H1 (cell line): ENCODE data around the gene SLC6A8. TPM values are rescaled to one million over a fixed set of nuclear protein-coding genes. Genes with fewer than 3 reads are reported as not detected.
A peak's percentile ranks its signal among the peaks of the same experiment; 100 is the strongest.
"Not testable (repeated sequence)": the region's sequence is repeated elsewhere in the genome, so short reads cannot be mapped to it uniquely, and the experiment has no call there.

ENCODE experiments used
- CTCF ChIA-PET: fragments of 300-600 bp; sonication (Branson Sonifier 250); formaldehyde crosslinking; loops from one replicate; lab custom pipeline; 2021; ENCODE audit not compliant: partially characterized antibody; lab: Charles Lee
- POLR2A ChIA-PET: fragments of 300-600 bp; sonication (Branson Sonifier 250); formaldehyde crosslinking; loops from one replicate; lab custom pipeline; 2021; ENCODE audit warnings: inconsistent platforms; ENCODE audit not compliant: partially characterized antibody; lab: Charles Lee
- DNase-seq, 2 experiments: peaks; one replicate each; pipeline versions ENCODE4 v3.0.0 to v3.0.0-alpha.2; 2010 to 2022; ENCODE audit warnings: low spot score in 2 of 2, low read depth in 1 of 2, mixed read lengths in 1 of 2
- FAIRE-seq: peaks from 2 replicates; lab custom pipeline; 2011; peaks lifted over from hg19 to GRCh38; lab: Jason Lieb, UNC
- H2AFZ ChIP-seq: 2 replicates; pipeline ENCODE4 v1.8.1; 2012; ENCODE audit warnings: low read length, inconsistent platforms
- H2AK5ac ChIP-seq: 2 replicates; pipeline ENCODE4 v1.6.1; 2013; ENCODE audit warnings: low read depth, low read length
- H2BK120ac ChIP-seq: replicated peaks from 2 replicates; pipeline ENCODE3; 2013; ENCODE audit warnings: low read depth, low read length, inconsistent platforms
- H2BK12ac ChIP-seq: 2 replicates; pipeline ENCODE4 v1.6.1; 2013; ENCODE audit warnings: low read depth, low read length
- H2BK15ac ChIP-seq: 2 replicates; pipeline ENCODE4 v1.6.1; 2013; ENCODE audit warnings: low read length
- H2BK20ac ChIP-seq: 2 replicates; pipeline ENCODE4 v1.6.1; 2013; ENCODE audit warnings: low read length
- H2BK5ac ChIP-seq: 2 replicates; pipeline ENCODE4 v1.6.1; 2013; ENCODE audit warnings: low read depth, low read length
- H3K14ac ChIP-seq: 2 replicates; pipeline ENCODE4 v1.6.1; 2013; ENCODE audit warnings: inconsistent platforms; ENCODE audit not compliant: insufficient read length
- H3K18ac ChIP-seq: 2 replicates; pipeline ENCODE4 v1.6.1; 2013; ENCODE audit warnings: low read length; ENCODE audit errors: extremely low read depth
- H3K23ac ChIP-seq: 2 replicates; pipeline ENCODE4 v1.6.1; 2013; ENCODE audit warnings: inconsistent platforms; ENCODE audit not compliant: insufficient read length
- H3K23me2 ChIP-seq: 2 replicates; pipeline ENCODE4 v1.6.1; 2013; ENCODE audit warnings: low read depth, low read length
- H3K27ac ChIP-seq: 2 replicates; pipeline ENCODE4 v1.6.1; 2011; ENCODE audit warnings: low read depth, low read length, inconsistent platforms
- H3K27me3 ChIP-seq, 4 experiments: replicated peaks in 1 of 4; 1 replicate in 1 of 4; 2 replicates in 3 of 4; pipeline versions ENCODE4 v1.6.1 to v1.8.1; 2011 to 2013; ENCODE audit warnings: low read length in 3 of 4, mild to moderate bottlenecking in 3 of 4, inconsistent platforms in 2 of 4, mixed read lengths in 2 of 4, moderate library complexity in 1 of 4; ENCODE audit not compliant: control insufficient read depth in 3 of 4, insufficient read depth in 3 of 4; ENCODE audit errors: extremely low read depth in 1 of 4
- H3K36me3 ChIP-seq, 4 experiments: 2 replicates each; pipeline versions ENCODE4 v1.6.1 to v1.8.1; 2011 to 2013; ENCODE audit warnings: mild to moderate bottlenecking in 4 of 4, low read length in 3 of 4, moderate library complexity in 2 of 4, control low read depth in 1 of 4, inconsistent platforms in 1 of 4; ENCODE audit not compliant: insufficient read depth in 4 of 4, control insufficient read depth in 2 of 4
- H3K4ac ChIP-seq: replicated peaks from 2 replicates; pipeline ENCODE3; 2013; ENCODE audit warnings: low read length, low read depth, mixed read lengths, inconsistent platforms; ENCODE audit not compliant: insufficient read length
- H3K4me1 ChIP-seq, 4 experiments: replicated peaks in 1 of 4; 1 replicate in 1 of 4; 2 replicates in 3 of 4; pipeline versions ENCODE4 v1.6.1 to v1.8.1; 2011 to 2013; ENCODE audit warnings: low read length in 3 of 4, inconsistent platforms in 2 of 4, mixed read lengths in 1 of 4; ENCODE audit not compliant: insufficient read depth in 4 of 4, control insufficient read depth in 3 of 4
- H3K4me2 ChIP-seq, 2 experiments: 2 replicates each; pipeline versions ENCODE4 v1.6.1 to v1.8.1; 2011 to 2013; ENCODE audit warnings: low read depth in 2 of 2, low read length in 2 of 2, control low read depth in 1 of 2, inconsistent platforms in 1 of 2, mild to moderate bottlenecking in 1 of 2; ENCODE audit not compliant: insufficient read depth in 1 of 2
- H3K4me3 ChIP-seq, 4 experiments: fragments of 200-600, 300-600 bp in 1 of 4; sonication (generic), shearing (Covaris generic), sonication (Bioruptor Twin) in 1 of 4; 2 replicates each; pipeline versions ENCODE4 v1.5.1 to v1.8.1; 2011 to 2016; ENCODE audit warnings: low read length in 4 of 4, low read depth in 3 of 4, control low read depth in 2 of 4, inconsistent platforms in 2 of 4, mild to moderate bottlenecking in 2 of 4, mixed read lengths in 1 of 4, moderate library complexity in 1 of 4; ENCODE audit not compliant: insufficient read depth in 2 of 4; ENCODE audit errors: extremely low read depth in 1 of 4
- H3K56ac ChIP-seq: replicated peaks from 2 replicates; pipeline ENCODE3; 2013; ENCODE audit warnings: low read depth, mild to moderate bottlenecking, mixed read lengths, low read length, inconsistent platforms; ENCODE audit not compliant: insufficient read length
- H3K79me1 ChIP-seq: 2 replicates; pipeline ENCODE4 v1.6.1; 2013; ENCODE audit warnings: low read depth, low read length, control low read depth
- H3K79me2 ChIP-seq, 2 experiments: 2 replicates each; pipeline versions ENCODE4 v1.6.1 to v1.8.1; 2012 to 2013; ENCODE audit warnings: low read length in 2 of 2, mild to moderate bottlenecking in 2 of 2, inconsistent platforms in 1 of 2; ENCODE audit not compliant: insufficient read depth in 2 of 2, control insufficient read depth in 1 of 2
- H3K9ac ChIP-seq, 4 experiments: replicated peaks in 1 of 4; 1 replicate in 1 of 4; 2 replicates in 3 of 4; pipeline versions ENCODE4 v1.6.1 to v1.8.1; 2011 to 2013; ENCODE audit warnings: low read depth in 3 of 4, low read length in 3 of 4, control low read depth in 2 of 4, mild to moderate bottlenecking in 2 of 4, moderate library complexity in 2 of 4, inconsistent platforms in 1 of 4; ENCODE audit errors: extremely low read depth in 1 of 4
- H3K9me3 ChIP-seq, 2 experiments: 2 replicates each; pipeline versions ENCODE4 v1.6.1 to v1.8.1; 2012 to 2013; ENCODE audit warnings: mild to moderate bottlenecking in 2 of 2, moderate library complexity in 2 of 2, control low read depth in 1 of 2, inconsistent platforms in 1 of 2, low read depth in 1 of 2, low read length in 1 of 2, mixed read lengths in 1 of 2; ENCODE audit not compliant: insufficient read depth in 2 of 2
- H4K20me1 ChIP-seq, 2 experiments: replicated peaks in 1 of 2; 2 replicates each; pipeline versions ENCODE3 to v1.8.1; 2011 to 2013; ENCODE audit warnings: inconsistent platforms in 2 of 2, low read length in 2 of 2, mild to moderate bottlenecking in 1 of 2; ENCODE audit not compliant: insufficient read depth in 2 of 2, control insufficient read depth in 1 of 2
- H4K5ac ChIP-seq: 2 replicates; pipeline ENCODE4 v1.6.1; 2013; ENCODE audit warnings: low read length, low read depth, mixed read lengths, inconsistent platforms; ENCODE audit not compliant: insufficient read length
- H4K8ac ChIP-seq: 2 replicates; pipeline ENCODE4 v1.8.0; 2013; ENCODE audit warnings: mild to moderate bottlenecking, moderate library complexity, low read length, inconsistent platforms; ENCODE audit not compliant: insufficient read depth; ENCODE audit errors: extremely low read depth
- H4K91ac ChIP-seq: replicated peaks from 2 replicates; pipeline ENCODE3; 2013; ENCODE audit warnings: low read length, mixed read lengths, inconsistent platforms; ENCODE audit not compliant: insufficient read length
- POLR2A ChIP-seq, 2 experiments: IDR thresholded peaks; 1 replicate in 1 of 2; 2 replicates in 1 of 2; pipeline ENCODE4 v1.6.1; 2011; ENCODE audit warnings: low read depth in 2 of 2, low read length in 2 of 2, mild to moderate bottlenecking in 2 of 2; ENCODE audit errors: control extremely low read depth in 1 of 2
- WGBS, 2 experiments: shearing (Covaris generic) in 1 of 2; methylation state at CpG; one replicate each; pipeline versions ENCODE4 v1.1.6 to v1.1.7; 2013 to 2015; ENCODE audit warnings: low lambda C conversion rate in 2 of 2, mixed read lengths in 2 of 2, inconsistent platforms in 1 of 2, low coverage in 1 of 2, missing lambda C conversion rate in 1 of 2; ENCODE audit not compliant: insufficient replicate concordance in 2 of 2, insufficient coverage in 1 of 2, insufficient read length in 1 of 2; ENCODE audit errors: extremely low coverage in 1 of 2, missing lambda C conversion rate in 1 of 2; 5-methylcytosine and 5-hydroxymethylcytosine counted together
- polyA plus RNA-seq, 7 experiments: library from polyadenylated mRNA; depleted of rRNA in 3 of 7; stranded (reverse) in 5 of 7; unstranded in 2 of 7; fragments of >200 nt in 5 of 7; fragments of 200-250 nt in 2 of 7; gene quantifications; 1 replicate in 5 of 7; 2 replicates in 1 of 7; 4 replicates in 1 of 7; pipeline versions ENCODE4 v1.2.1 to v1.2.3, GENCODE V29; 2011 to 2013; ENCODE audit warnings: missing spikeins in 2 of 7, mixed read lengths in 2 of 7
- total RNA-seq: library from RNA; stranded (reverse); fragmentation: NEBNext Ultra II Directional; extraction: Animal tissue kit (Norgen Biotek cat#: 25700); gene quantifications from 2 replicates; pipeline ENCODE4 v1.2.1, GENCODE V29; 2021

SLC6A8 gene
- total and polyA plus RNA-seq, 2 of the 8 experiments (the other 6 are each of a cell fraction or from before 2014, with no cell fraction given): 87.7 to 94.7 TPM

DNA sequence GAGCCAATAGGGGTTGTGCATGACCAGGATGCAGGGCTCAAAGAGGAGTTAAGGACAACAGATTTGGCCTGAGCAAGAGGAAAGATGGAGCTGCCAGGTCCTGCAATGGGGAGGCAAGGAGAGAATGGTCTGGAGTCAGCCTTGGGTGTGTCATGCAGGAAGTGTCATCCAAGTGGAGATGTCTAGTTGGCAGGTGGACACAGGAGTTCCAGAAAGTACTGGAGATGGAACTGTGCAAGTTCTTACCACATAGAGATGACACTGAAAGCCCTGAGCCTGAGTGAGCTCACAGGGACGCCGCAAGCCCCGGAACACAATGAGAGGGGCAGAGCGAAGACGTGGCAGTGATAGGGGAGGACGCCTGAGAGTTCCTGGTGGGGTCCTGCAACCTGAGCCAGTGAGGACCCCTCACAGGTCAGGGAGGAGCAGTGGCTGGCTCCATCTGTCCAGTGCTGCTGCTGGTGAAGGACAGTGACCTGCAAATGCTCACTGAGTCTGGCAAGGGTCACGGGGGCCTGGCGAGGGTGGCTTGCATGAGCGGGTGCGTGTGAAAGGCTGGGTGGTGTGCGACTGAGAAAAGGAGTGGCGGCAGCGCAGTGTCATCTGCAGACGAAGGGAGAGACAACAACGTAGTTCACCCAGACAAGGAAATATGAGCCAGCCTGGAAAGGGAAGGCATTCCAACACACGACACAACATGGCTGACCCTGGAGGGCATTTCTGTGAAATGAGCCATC is 9.4 kb downstream of the SLC6A8 start:
- H3K18ac ChIP-seq, H3K27ac ChIP-seq: not testable (repeated sequence)
- TF ChIP-seq POLR2A (IDR thresholded peaks at IDR 0.05; ENCODE audit: control extremely low read depth in 1 of 2, low read depth in 2 of 2, low read length in 2 of 2): 0 out of 3 replicates have a peak, but pooled peaks of 1 of the 2 experiments have one; percentile 12
- TF ChIP-seq, all 59 proteins: peak for 1; not testable (repeated sequence) for 58
- H4K91ac ChIP-seq, H4K5ac ChIP-seq, H2BK120ac ChIP-seq, H2AFZ ChIP-seq, DNase-seq, H3K9ac ChIP-seq, H3K4me1 ChIP-seq, H2BK15ac ChIP-seq, H2AK5ac ChIP-seq, H3K79me2 ChIP-seq, H4K20me1 ChIP-seq, H3K4me3 ChIP-seq, H2BK20ac ChIP-seq, H2BK12ac ChIP-seq, H3K9me3 ChIP-seq, H3K27me3 ChIP-seq, H3K4ac ChIP-seq, H3K14ac ChIP-seq, H3K56ac ChIP-seq, H4K8ac ChIP-seq, H2BK5ac ChIP-seq, H3K79me1 ChIP-seq, H3K4me2 ChIP-seq, H3K23ac ChIP-seq, FAIRE-seq, H3K23me2 ChIP-seq: not testable (repeated sequence)
- WGBS, 2 experiments: 98% methylated on average over 11 of the region's 16 CpGs; no CpG with 5 or more reads in 1 of the 2 experiments
- H3K36me3 ChIP-seq: peaks cover 0 to 29% (median 13%) of the 10 kb centered on the region in 4 experiments; a peak in 6 of 8 replicates
- CTCF ChIA-PET: interaction anchor here (2.3 kb wide), 1 partner anchor 10 kb away, joined by 10 read pairs; the partner anchor contains the start of gene SLC6A8
- POLR2A ChIA-PET: interaction anchor here (1.5 kb wide), 1 partner anchor 11 kb away, joined by 6 read pairs; no protein-coding TSS in a partner anchor
